Heart left ventricle (tissue), 16 donors: Measurements from ENCODE around the gene H2BW2. TPM values are rescaled to one million over a fixed set of nuclear protein-coding genes. Genes with fewer than 3 reads are reported as not detected.

ENCODE experiments used
- ATAC-seq, 4 donors: fragments of 200-7000 bp; cut with Tn5 transposase; one replicate each; pipeline ENCODE4 v1.9.1; 2020 to 2022; ENCODE audit warnings: moderate library complexity in 4 of 4, mild to moderate bottlenecking in 3 of 4, moderate number of reproducible peaks in 1 of 4
- DNase-seq, 5 donors: peaks; one replicate each; pipeline ENCODE4 v3.0.0-alpha.2; 2020
- H3K27ac ChIP-seq, 12 donors: fragments of 200-600 bp; sonication (generic) in 4 of 12; one replicate each; pipeline versions ENCODE4 v1.5.0 to v1.8.0; 2016 to 2022; ENCODE audit warnings: mild to moderate bottlenecking in 2 of 12
- H3K27me3 ChIP-seq, 9 donors: fragments of 200-600 bp; sonication (generic) in 2 of 9; one replicate each; pipeline versions ENCODE4 v1.5.1 to v1.8.0; 2016 to 2022; ENCODE audit warnings: mild to moderate bottlenecking in 3 of 9
- H3K36me3 ChIP-seq, 9 donors: fragments of 200-600 bp; sonication (generic) in 2 of 9; one replicate each; pipeline versions ENCODE4 v1.5.0 to v1.8.0; 2018 to 2022; ENCODE audit warnings: mild to moderate bottlenecking in 2 of 9
- H3K4me1 ChIP-seq, 12 donors: fragments of 200-600 bp; sonication (generic) in 4 of 12; one replicate each; pipeline versions ENCODE4 v1.5.0 to v1.8.0; 2016 to 2022; ENCODE audit warnings: mild to moderate bottlenecking in 3 of 12
- H3K4me3 ChIP-seq, 12 donors: fragments of 200-600 bp; sonication (generic) in 4 of 12; one replicate each; pipeline versions ENCODE4 v1.5.0 to v1.8.0; 2017 to 2022; ENCODE audit warnings: mild to moderate bottlenecking in 9 of 12, moderate library complexity in 4 of 12
- H3K9me3 ChIP-seq, 12 donors: fragments of 200-600 bp; sonication (generic) in 4 of 12; one replicate each; pipeline versions ENCODE4 v1.5.0 to v1.8.0; 2016 to 2022; ENCODE audit warnings: mild to moderate bottlenecking in 1 of 12
- CTCF ChIP-seq, 12 donors: fragments of 200-600 bp; sonication (generic) in 4 of 12; IDR thresholded peaks; one replicate each; pipeline versions ENCODE4 v1.5.0 to v1.8.0; 2018 to 2022; ENCODE audit warnings: antibody characterized with exemption in 12 of 12, mild to moderate bottlenecking in 5 of 12
- POLR2A ChIP-seq, 2 donors: fragments of 450-650 bp; IDR thresholded peaks; one replicate each; pipeline ENCODE4 v1.6.1; 2017; ENCODE audit warnings: antibody characterized with exemption in 2 of 2, mild to moderate bottlenecking in 2 of 2, moderate library complexity in 2 of 2
- WGBS, 4 donors: extraction: QIAGEN DNeasy Blood & Tissue Kit in 2 of 4; methylation state at CpG; one replicate each; pipeline versions ENCODE4 v1.1.5 to v1.1.7; 2013 to 2018; 5-methylcytosine and 5-hydroxymethylcytosine counted together
- intact Hi-C, 10 donors: fragments of 100-400 bp; cut with DNase I; formaldehyde crosslinking; loops; one replicate each; pipeline versions ENCODE4 v1.11.1 to v1.14.2; 2022
- long read RNA-seq, 3 donors: library from polyadenylated mRNA; unstranded; transcript quantifications; one replicate each; pipeline ENCODE4 v2.0.0, GENCODE V29; 2020 to 2021
- polyA plus RNA-seq, 2 donors: library from polyadenylated mRNA; stranded (reverse); fragments of 200-250 nt; gene quantifications; one replicate each; pipeline ENCODE4 v1.2.3, GENCODE V29; 2013
- total RNA-seq, 9 donors: library from RNA; depleted of rRNA in 2 of 9; stranded (reverse); fragments of >200 nt in 2 of 9; fragmentation: NEBNext Ultra II Directional in 3 of 9; extraction: Animal tissue kit (Norgen Biotek cat#: 25700) in 3 of 9; gene quantifications; one replicate each; pipeline versions ENCODE4 v1.1.0 to v1.2.4, GENCODE V29; 2016 to 2023
- donor health status: ischemic (EF 13 %, LVEDD 7.1; RV severe dilation, severe dysfunction).
- donor health status: healthy with polysubstance abuse.
- donor health status: DM: no; HTN: yes; CAD: no.
- donor health status: DM: no; HTN: no; CAD: no.
- donor health status: ischemic (EF 25% LVEDD 6.9; RV normal size, moderate dysfunction).
- donor health status: ischemic (EF 25% LVEDD 5.7; RV mildly dilated, moderate dysfunction).
- donor health status: healthy.
- donor health status: DM: yes; HTN: yes; CAD: no.
- donor health status: ischemic (EF 35%, LVEDD 5.7; RV mildly dilated, moderate dysfunction).
- donor health status: nonischemic (EF 11% LVEDD 7.7; RV severe dilation, severe dysfunction).
- donor health status: DM: yes; HTN: yes; CAD: no.
- donor health status: PGD.
- donor health status: ischemic (EF 29% LVEDD 5.4; RV normal size, mild dysfunction).
- donor health status: nonischemic (EF 23%, LVEDD 6.1; RV moderate dilation, normal function).

The H2BW2 gene
- total RNA-seq (not detected), polyA plus RNA-seq (not detected)
- long read RNA-seq, donor 1, result 0 reads
- long read RNA-seq, donor 2, result 0 reads
- long read RNA-seq, donor 3, result 0 reads

GRCh38 chrX:104039689-104040505 lies at the start of gene H2BW2:
Gene H2BW2 (plus strand): TSS chrX:104039956. CDS start chrX:104039995, 39 bp downstream.
- Histone ChIP-seq H3K4me1 (no peaks in the 10 kb centered on the region), H3K36me3 (no peaks in the 10 kb centered on the region), H3K4me3 (no peak within 1 kb of the TSS), H3K27me3 (peaks cover 0 to 60% (median 0%) of the 10 kb centered on the region in 9 donors), H3K9me3 (peaks cover 0 to 5% (median 0%) of the 10 kb centered on the region in 12 donors), H3K27ac (no peak within 1 kb of the TSS)
- TF ChIP-seq CTCF (IDR thresholded peaks at IDR 0.05) (no peak), POLR2A (IDR thresholded peaks at IDR 0.05) (no peak)
- ATAC-seq (no peak), DNase-seq (no peak)
- intact Hi-C loops, result no loop called here
- WGBS, 4 donors, result 86 to 92% (median 90%) methylated on average over 36 to 39 of the region's 39 CpGs

GRCh38 chrX:103999234-103999633 lies 40.5 kb upstream of the H2BW2 start:
- H3K4me3 ChIP-seq, result no peak overlapping the region
- H3K27ac ChIP-seq, result no peak overlapping the region
- DNase-seq (no peak), ATAC-seq (no peak)
- peaks cover 0 to 27% (median 0%) of the 10 kb centered on the region in 9 donors for H3K27me3 ChIP-seq
- H3K4me1 ChIP-seq, result no peaks in the 10 kb centered on the region
- TF ChIP-seq POLR2A (IDR thresholded peaks at IDR 0.05) (no peak), CTCF (IDR thresholded peaks at IDR 0.05) (no peak)
- intact Hi-C loops, result no loop called here
- no peaks in the 10 kb centered on the region for H3K36me3 ChIP-seq
- 47 to 56% (median 50%) methylated on average over 5 of the region's 5 CpGs for WGBS, 4 donors
- H3K9me3 ChIP-seq, result no peaks in the 10 kb centered on the region

- no peaks in the 10 kb centered on the region for H3K4me1 ChIP-seq
- peaks cover 0 to 28% (median 0%) of the 10 kb centered on the region in 9 donors for H3K27me3 ChIP-seq
Measured at GRCh38 chrX:104008831-104009230, 30.9 kb upstream of the H2BW2 start.

More at GRCh38 chrX:104008831-104009230, 30.9 kb upstream of the H2BW2 start:
- H3K4me3 ChIP-seq, result no peak overlapping the region
- DNase-seq (no peak), ATAC-seq (no peak)
- 63 to 72% (median 69%) methylated on average over 5 of the region's 5 CpGs for WGBS, 4 donors
- H3K27ac ChIP-seq, result no peak overlapping the region
- intact Hi-C loops, result no loop called here
- H3K36me3 ChIP-seq, result no peaks in the 10 kb centered on the region
- H3K9me3 ChIP-seq, result peaks cover 0 to 5% (median 0%) of the 10 kb centered on the region in 12 donors
- TF ChIP-seq CTCF (IDR thresholded peaks at IDR 0.05) (no peak), POLR2A (IDR thresholded peaks at IDR 0.05) (no peak)
